ENCODE results near the gene INAFM1.

INAFM1 gene

DNA sequence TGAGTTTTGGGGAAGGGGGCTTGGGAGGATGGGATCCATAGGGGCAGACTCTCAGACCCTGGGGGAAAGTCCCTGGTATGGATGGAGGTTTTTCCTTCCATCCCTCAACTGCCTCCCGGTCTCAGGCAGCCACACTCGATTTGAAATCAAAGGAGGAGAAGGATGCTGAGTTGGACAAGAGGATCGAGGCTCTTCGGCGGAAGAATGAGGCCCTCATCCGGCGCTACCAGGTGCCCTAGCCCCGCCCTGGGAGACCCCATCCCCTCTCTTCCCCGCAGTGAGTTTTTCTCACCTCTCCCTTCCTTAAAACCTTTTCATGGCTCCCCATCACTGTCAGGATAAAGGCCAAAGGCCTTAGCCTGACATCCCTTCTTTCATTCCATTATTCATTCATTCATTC is 16.3 kb upstream of the INAFM1 start:
- no peak for TF ChIP-seq SPI1 (IDR thresholded peaks at IDR 0.05; ENCODE audit: borderline replicate concordance, low read depth)
- TF ChIP-seq, protein P1, sequence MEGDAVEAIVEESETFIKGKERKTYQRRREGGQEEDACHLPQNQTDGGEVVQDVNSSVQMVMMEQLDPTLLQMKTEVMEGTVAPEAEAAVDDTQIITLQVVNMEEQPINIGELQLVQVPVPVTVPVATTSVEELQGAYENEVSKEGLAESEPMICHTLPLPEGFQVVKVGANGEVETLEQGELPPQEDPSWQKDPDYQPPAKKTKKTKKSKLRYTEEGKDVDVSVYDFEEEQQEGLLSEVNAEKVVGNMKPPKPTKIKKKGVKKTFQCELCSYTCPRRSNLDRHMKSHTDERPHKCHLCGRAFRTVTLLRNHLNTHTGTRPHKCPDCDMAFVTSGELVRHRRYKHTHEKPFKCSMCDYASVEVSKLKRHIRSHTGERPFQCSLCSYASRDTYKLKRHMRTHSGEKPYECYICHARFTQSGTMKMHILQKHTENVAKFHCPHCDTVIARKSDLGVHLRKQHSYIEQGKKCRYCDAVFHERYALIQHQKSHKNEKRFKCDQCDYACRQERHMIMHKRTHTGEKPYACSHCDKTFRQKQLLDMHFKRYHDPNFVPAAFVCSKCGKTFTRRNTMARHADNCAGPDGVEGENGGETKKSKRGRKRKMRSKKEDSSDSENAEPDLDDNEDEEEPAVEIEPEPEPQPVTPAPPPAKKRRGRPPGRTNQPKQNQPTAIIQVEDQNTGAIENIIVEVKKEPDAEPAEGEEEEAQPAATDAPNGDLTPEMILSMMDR (IDR thresholded peaks at IDR 0.05; ENCODE audit: insufficient read depth, low read length) = no peak
- no peak for TF ChIP-seq GABPA (IDR thresholded peaks at IDR 0.05; ENCODE audit: low read depth)

DNA sequence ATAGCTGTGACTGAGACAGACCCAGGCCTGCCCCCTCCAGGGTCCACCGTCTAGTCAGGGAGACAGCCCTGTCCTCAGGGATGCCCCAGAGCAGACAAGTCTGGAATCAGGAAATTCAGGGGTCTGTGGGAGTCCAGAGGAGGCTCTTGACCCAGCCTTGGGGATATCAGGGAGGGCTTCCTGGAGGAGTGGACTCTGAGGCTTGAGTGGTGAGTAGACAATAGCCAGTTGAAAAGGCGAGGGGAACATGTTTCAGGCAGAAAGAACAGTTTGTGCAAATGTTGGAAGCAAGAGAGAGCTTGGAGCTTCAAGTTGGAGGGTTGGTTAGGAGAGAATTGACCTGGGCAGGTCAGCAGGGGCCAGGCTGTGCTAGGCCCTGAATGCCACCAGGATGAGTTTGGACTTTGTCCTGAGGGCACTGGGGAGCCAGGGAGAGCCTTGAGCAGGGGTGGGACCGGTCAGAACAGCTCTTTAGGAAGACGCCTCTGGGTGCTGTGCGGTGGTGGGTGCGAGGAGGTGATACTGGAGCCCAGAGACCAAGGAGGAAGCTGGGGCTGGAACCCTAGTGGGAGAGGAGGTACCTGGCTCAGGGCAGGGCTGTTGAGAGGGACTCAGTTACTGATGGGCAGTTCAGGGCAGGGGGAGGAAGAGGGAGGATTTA is 15.7 kb upstream of the INAFM1 start:
- no peak for TF ChIP-seq GABPA (IDR thresholded peaks at IDR 0.05; ENCODE audit: low read depth)
- TF ChIP-seq, protein P2, sequence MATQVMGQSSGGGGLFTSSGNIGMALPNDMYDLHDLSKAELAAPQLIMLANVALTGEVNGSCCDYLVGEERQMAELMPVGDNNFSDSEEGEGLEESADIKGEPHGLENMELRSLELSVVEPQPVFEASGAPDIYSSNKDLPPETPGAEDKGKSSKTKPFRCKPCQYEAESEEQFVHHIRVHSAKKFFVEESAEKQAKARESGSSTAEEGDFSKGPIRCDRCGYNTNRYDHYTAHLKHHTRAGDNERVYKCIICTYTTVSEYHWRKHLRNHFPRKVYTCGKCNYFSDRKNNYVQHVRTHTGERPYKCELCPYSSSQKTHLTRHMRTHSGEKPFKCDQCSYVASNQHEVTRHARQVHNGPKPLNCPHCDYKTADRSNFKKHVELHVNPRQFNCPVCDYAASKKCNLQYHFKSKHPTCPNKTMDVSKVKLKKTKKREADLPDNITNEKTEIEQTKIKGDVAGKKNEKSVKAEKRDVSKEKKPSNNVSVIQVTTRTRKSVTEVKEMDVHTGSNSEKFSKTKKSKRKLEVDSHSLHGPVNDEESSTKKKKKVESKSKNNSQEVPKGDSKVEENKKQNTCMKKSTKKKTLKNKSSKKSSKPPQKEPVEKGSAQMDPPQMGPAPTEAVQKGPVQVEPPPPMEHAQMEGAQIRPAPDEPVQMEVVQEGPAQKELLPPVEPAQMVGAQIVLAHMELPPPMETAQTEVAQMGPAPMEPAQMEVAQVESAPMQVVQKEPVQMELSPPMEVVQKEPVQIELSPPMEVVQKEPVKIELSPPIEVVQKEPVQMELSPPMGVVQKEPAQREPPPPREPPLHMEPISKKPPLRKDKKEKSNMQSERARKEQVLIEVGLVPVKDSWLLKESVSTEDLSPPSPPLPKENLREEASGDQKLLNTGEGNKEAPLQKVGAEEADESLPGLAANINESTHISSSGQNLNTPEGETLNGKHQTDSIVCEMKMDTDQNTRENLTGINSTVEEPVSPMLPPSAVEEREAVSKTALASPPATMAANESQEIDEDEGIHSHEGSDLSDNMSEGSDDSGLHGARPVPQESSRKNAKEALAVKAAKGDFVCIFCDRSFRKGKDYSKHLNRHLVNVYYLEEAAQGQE (IDR thresholded peaks at IDR 0.05; ENCODE audit: insufficient replicate concordance, low read depth) = no peak
- no peak for TF ChIP-seq SPI1 (IDR thresholded peaks at IDR 0.05; ENCODE audit: borderline replicate concordance, low read depth)
- TF ChIP-seq POLR2AphosphoS5 (IDR thresholded peaks at IDR 0.05; ENCODE audit: low read depth) = no peak
- TF ChIP-seq, protein P1 (IDR thresholded peaks at IDR 0.05; ENCODE audit: insufficient read depth, low read length) = no peak
- H3K27me3 ChIP-seq (ENCODE audit: insufficient read depth, poor library complexity, severe bottlenecking) = no peaks in the 10 kb centered on the region
- no peak overlapping the region for H3K4me3 ChIP-seq (replicated peaks; ENCODE audit: insufficient read depth, low read length)
- H3K27ac ChIP-seq (replicated peaks) = no peak overlapping the region
- no peak for DNase-seq (ENCODE audit: low read depth in 1 of 2, low spot score in 1 of 2)

More for the DNA sequence above, 16.3 kb upstream of the INAFM1 start:
- Histone ChIP-seq H3K27ac (replicated peaks) (no peak overlapping the region), H3K4me3 (replicated peaks; ENCODE audit: insufficient read depth, low read length) (no peak overlapping the region), H3K27me3 (ENCODE audit: insufficient read depth, poor library complexity, severe bottlenecking) (no peaks in the 10 kb centered on the region)
- DNase-seq (ENCODE audit: low read depth in 1 of 2, low spot score in 1 of 2) = no peak

DNA sequence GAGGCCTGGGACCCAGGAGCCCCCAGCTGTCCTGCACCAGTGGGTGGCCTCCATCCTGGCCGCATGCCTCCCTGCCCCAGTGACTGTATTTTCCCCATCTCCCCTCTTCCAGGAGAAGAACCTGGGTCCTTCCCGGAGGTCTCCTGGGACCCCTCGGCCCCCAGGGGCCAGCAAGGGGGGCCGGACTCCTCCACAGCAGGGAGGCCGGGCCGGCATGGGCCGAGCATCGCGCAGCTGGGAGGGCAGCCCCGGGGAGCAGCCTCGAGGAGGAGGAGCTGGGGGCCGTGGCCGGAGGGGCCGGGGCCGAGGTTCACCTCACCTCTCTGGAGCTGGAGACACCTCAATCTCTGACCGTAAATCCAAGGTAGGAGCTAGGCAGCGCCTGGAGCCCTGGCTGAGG is 14.2 kb upstream of the INAFM1 start:
- no peaks in the 10 kb centered on the region for H3K27me3 ChIP-seq (ENCODE audit: insufficient read depth, poor library complexity, severe bottlenecking)
- TF ChIP-seq, protein P1 (IDR thresholded peaks at IDR 0.05; ENCODE audit: insufficient read depth, low read length) = no peak
- TF ChIP-seq SPI1 (IDR thresholded peaks at IDR 0.05; ENCODE audit: borderline replicate concordance, low read depth) = no peak
- no peak for TF ChIP-seq GABPA (IDR thresholded peaks at IDR 0.05; ENCODE audit: low read depth)
- TF ChIP-seq, protein P2 (IDR thresholded peaks at IDR 0.05; ENCODE audit: insufficient replicate concordance, low read depth) = no peak
- no peak for TF ChIP-seq POLR2AphosphoS5 (IDR thresholded peaks at IDR 0.05; ENCODE audit: low read depth)
- DNase-seq (ENCODE audit: low read depth in 1 of 2, low spot score in 1 of 2) = no peak
- H3K27ac ChIP-seq (replicated peaks) = no peak overlapping the region
- H3K4me3 ChIP-seq (replicated peaks; ENCODE audit: insufficient read depth, low read length) = no peak overlapping the region

Measured in HL-60 (cell line).